Measurements from ENCODE around the gene EIF5. TPM values are rescaled to one million over a fixed set of nuclear protein-coding genes. Genes with fewer than 3 reads are reported as not detected.

Gene EIF5
- total RNA-seq, 1 experiment from 2014 or later = 327 TPM

DNA sequence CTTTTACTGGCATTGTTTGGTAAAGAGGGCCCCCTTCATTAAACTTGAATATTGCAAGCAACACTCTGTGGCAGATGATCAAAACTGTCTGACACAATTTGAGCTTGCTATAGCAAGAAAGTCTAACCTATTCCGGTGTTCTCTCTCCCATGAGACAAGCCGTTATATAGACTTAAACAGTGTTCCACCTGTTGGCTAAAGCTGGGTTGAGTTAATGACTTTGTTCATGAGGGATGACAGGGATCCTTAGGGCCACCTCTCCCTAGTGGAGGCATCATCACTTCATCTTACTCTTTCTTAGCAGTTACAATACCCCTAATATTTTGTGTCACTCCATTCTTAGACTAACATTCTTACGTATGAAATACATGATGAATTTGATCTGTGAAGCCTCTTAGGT, 3.8 kb downstream of the EIF5 start:
- no peak overlapping the region for H3K27ac Mint-ChIP-seq (ENCODE audit: low read depth, unreplicated experiment)
- H3K4me3 Mint-ChIP-seq (ENCODE audit: unreplicated experiment) = no peak overlapping the region
- BruUV-seq (replicated peaks) = no TSS peak
- intact Hi-C loops (cut with micrococcal nuclease) = no loop called here
- peaks cover 86% of the 10 kb centered on the region for H3K36me3 Mint-ChIP-seq (ENCODE audit: insufficient read depth, unreplicated experiment)
- DNase-seq (ENCODE audit: unreplicated experiment) = no peak
- no peaks in the 10 kb centered on the region for H3K27me3 Mint-ChIP-seq (ENCODE audit: insufficient read depth, unreplicated experiment)
- CTCF ChIA-PET = interaction anchor here (0.6 to 5.3 kb wide), 4 partner anchors 19 to 186 kb away, joined by 3 to 36 read pairs (median 4); no protein-coding TSS in a partner anchor
- TF ChIP-seq, protein P1, sequence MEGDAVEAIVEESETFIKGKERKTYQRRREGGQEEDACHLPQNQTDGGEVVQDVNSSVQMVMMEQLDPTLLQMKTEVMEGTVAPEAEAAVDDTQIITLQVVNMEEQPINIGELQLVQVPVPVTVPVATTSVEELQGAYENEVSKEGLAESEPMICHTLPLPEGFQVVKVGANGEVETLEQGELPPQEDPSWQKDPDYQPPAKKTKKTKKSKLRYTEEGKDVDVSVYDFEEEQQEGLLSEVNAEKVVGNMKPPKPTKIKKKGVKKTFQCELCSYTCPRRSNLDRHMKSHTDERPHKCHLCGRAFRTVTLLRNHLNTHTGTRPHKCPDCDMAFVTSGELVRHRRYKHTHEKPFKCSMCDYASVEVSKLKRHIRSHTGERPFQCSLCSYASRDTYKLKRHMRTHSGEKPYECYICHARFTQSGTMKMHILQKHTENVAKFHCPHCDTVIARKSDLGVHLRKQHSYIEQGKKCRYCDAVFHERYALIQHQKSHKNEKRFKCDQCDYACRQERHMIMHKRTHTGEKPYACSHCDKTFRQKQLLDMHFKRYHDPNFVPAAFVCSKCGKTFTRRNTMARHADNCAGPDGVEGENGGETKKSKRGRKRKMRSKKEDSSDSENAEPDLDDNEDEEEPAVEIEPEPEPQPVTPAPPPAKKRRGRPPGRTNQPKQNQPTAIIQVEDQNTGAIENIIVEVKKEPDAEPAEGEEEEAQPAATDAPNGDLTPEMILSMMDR (IDR thresholded peaks at IDR 0.05; ENCODE audit: unreplicated experiment) = no peak
- peaks cover 15% of the 10 kb centered on the region for H3K4me1 Mint-ChIP-seq (ENCODE audit: insufficient read depth, unreplicated experiment)
- POLR2A ChIA-PET = interaction anchor here (1.4 to 5.9 kb wide), 2 partner anchors 6 to 53 kb away, joined by 4 to 49 read pairs; no protein-coding TSS in a partner anchor
- H3K9me3 Mint-ChIP-seq (ENCODE audit: unreplicated experiment) = no peaks in the 10 kb centered on the region

DNA sequence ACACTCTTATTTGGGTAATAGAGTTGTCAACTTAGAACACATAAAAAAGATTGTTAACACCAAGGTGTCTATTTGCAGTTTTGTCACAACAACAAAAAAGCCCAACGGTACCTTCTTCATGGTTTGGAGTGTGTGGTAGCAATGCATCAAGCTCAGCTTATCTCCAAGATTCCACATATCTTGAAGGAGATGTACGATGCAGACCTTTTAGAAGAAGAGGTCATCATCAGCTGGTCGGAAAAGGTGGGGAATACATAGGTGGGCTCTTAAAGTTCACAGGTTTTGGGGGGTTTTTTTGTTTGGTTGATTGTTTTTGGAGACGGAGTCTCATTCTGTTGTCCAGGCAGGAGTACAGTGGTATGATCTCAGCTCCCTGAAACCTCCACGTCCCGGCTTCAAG, 5.5 kb downstream of the EIF5 start:
- intact Hi-C loops (cut with micrococcal nuclease) = no loop called here
- CTCF ChIA-PET = interaction anchor here (0.6 to 1.6 kb wide), 4 partner anchors 51 to 1410 kb away, joined by 3 to 7 read pairs (median 4); no protein-coding TSS in a partner anchor
- no peaks in the 10 kb centered on the region for H3K27me3 Mint-ChIP-seq (ENCODE audit: insufficient read depth, unreplicated experiment)
- H3K27ac Mint-ChIP-seq (ENCODE audit: low read depth, unreplicated experiment) = no peak overlapping the region
- H3K9me3 Mint-ChIP-seq (ENCODE audit: unreplicated experiment) = no peaks in the 10 kb centered on the region
- no peak overlapping the region for H3K4me3 Mint-ChIP-seq (ENCODE audit: unreplicated experiment)
- no TSS peak for BruUV-seq (replicated peaks)
- TF ChIP-seq, protein P1 (IDR thresholded peaks at IDR 0.05; ENCODE audit: unreplicated experiment) = no peak
- peaks cover 96% of the 10 kb centered on the region for H3K36me3 Mint-ChIP-seq (ENCODE audit: insufficient read depth, unreplicated experiment)
- H3K4me1 Mint-ChIP-seq (ENCODE audit: insufficient read depth, unreplicated experiment) = peaks cover 15% of the 10 kb centered on the region
- POLR2A ChIA-PET = interaction anchor here (1.2 kb wide), 1 partner anchor 18 kb away, joined by 6 read pairs; no protein-coding TSS in a partner anchor
- no peak for DNase-seq (ENCODE audit: unreplicated experiment)

DNA sequence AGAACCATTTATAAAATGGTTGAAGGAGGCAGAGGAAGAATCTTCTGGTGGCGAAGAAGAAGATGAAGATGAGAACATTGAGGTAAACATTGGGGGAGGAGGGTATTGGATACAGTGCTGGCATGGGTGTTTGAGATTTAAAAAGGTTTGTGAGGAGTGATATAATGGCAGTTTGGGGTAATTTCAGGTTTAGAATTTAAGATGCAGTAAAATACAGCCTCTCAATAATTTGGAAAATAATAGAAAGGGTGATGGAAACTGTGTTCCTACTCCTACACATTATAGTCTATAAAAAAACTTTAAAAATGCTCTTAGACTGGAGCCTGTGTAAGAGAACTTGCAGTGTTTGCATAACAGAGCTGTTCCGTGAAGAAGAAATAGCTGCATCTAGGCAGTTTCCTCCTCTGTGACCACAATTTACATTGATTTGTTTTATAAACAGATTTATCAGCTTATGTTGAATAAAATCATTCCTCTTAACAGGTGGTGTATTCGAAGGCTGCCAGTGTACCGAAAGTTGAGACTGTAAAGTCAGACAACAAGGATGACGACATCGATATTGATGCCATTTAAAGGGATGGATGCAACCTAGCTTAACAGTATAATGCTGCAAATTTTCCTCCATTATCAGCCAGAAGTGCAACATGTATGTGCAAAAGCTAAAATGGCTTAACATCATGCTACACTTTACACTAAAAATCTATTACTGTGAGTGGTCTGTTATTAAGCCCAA, 6.6 kb downstream of the EIF5 start:
- ChIA-PET POLR2A (interaction anchor here (0.7 to 1.2 kb wide), 2 partner anchors 11 to 17 kb away, joined by 3 to 6 read pairs; no protein-coding TSS in a partner anchor), CTCF (interaction anchor here (0.6 to 1.6 kb wide), 6 partner anchors 8 to 217 kb away, joined by 3 to 7 read pairs (median 4); no protein-coding TSS in a partner anchor)
- Mint-ChIP-seq H3K9me3 (ENCODE audit: unreplicated experiment) (no peaks in the 10 kb centered on the region), H3K27ac (ENCODE audit: low read depth, unreplicated experiment) (no peak overlapping the region), H3K4me1 (ENCODE audit: insufficient read depth, unreplicated experiment) (peaks cover 14% of the 10 kb centered on the region), H3K27me3 (ENCODE audit: insufficient read depth, unreplicated experiment) (no peaks in the 10 kb centered on the region), H3K4me3 (ENCODE audit: unreplicated experiment) (no peak overlapping the region), H3K36me3 (ENCODE audit: insufficient read depth, unreplicated experiment) (peaks cover 98% of the 10 kb centered on the region)
- intact Hi-C loops (cut with micrococcal nuclease) = no loop called here
- BruUV-seq (replicated peaks) = no TSS peak
- TF ChIP-seq, protein P1 (IDR thresholded peaks at IDR 0.05; ENCODE audit: unreplicated experiment) = no peak
- DNase-seq (ENCODE audit: unreplicated experiment) = no peak

DNA sequence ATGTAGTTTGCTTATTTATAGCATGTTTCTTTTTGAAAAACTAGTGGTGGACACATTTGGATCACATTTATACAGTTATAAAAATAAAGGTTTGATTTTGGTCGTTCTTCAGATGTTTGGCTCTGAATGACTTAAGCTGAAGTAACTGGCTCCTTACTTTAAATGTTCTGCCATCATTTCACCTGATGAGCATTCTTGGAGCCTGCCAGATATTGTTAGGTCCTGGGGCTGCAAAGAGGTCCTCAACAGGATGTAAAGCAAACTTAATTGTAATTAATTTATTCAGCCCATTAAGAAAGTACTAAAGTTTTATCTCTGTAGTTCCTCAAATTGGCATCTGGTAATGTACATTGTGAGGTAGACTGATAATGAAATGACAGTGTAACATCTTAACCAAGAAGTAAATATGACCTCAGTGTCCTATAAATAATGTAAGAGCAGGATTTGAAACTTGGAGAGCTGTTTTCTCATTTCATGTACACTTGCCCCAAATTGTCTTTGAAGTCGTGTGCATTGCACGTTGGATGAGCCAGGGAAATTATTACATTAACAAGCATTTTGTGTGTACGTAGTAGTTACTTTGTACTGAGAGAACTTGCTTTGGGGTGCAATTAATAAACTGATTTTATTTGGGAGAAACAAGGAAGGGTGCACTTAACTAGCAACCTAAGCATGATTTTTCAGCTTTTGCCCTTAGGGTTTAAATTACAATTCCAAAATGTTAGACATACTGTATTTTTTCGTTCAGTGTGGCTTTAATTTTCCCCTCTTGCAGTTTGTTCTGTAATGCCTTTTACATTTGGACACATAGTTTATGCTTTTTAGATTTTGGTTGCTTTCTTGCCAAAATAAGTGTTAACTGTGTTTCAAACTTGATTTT, 7.5 kb downstream of the EIF5 start:
- no TSS peak for BruUV-seq (replicated peaks)
- POLR2A ChIA-PET = interaction anchor here (0.7 to 1.1 kb wide), 4 partner anchors 12 to 49 kb away, joined by 3 read pairs; no protein-coding TSS in a partner anchor
- H3K36me3 Mint-ChIP-seq (ENCODE audit: insufficient read depth, unreplicated experiment) = peaks cover 89% of the 10 kb centered on the region
- no peaks in the 10 kb centered on the region for H3K9me3 Mint-ChIP-seq (ENCODE audit: unreplicated experiment)
- no peaks in the 10 kb centered on the region for H3K27me3 Mint-ChIP-seq (ENCODE audit: insufficient read depth, unreplicated experiment)
- no peak overlapping the region for H3K4me3 Mint-ChIP-seq (ENCODE audit: unreplicated experiment)
- intact Hi-C loops (cut with micrococcal nuclease) = no loop called here
- H3K27ac Mint-ChIP-seq (ENCODE audit: low read depth, unreplicated experiment) = no peak overlapping the region
- peaks cover 7% of the 10 kb centered on the region for H3K4me1 Mint-ChIP-seq (ENCODE audit: insufficient read depth, unreplicated experiment)
- DNase-seq (ENCODE audit: unreplicated experiment) = no peak
- TF ChIP-seq, protein P1 (IDR thresholded peaks at IDR 0.05; ENCODE audit: unreplicated experiment) = no peak
- CTCF ChIA-PET = interaction anchor here (0.6 to 1.1 kb wide), 4 partner anchors 9 to 162 kb away, joined by 3 to 7 read pairs (median 4); no protein-coding TSS in a partner anchor

All from MCF 10A (cell line).